ENCODE data around the gene DLG4.
"Not testable (repeated sequence)": the region's sequence is repeated elsewhere in the genome, so short reads cannot be mapped to it uniquely, and the experiment has no call there.

The DLG4 gene

DNA sequence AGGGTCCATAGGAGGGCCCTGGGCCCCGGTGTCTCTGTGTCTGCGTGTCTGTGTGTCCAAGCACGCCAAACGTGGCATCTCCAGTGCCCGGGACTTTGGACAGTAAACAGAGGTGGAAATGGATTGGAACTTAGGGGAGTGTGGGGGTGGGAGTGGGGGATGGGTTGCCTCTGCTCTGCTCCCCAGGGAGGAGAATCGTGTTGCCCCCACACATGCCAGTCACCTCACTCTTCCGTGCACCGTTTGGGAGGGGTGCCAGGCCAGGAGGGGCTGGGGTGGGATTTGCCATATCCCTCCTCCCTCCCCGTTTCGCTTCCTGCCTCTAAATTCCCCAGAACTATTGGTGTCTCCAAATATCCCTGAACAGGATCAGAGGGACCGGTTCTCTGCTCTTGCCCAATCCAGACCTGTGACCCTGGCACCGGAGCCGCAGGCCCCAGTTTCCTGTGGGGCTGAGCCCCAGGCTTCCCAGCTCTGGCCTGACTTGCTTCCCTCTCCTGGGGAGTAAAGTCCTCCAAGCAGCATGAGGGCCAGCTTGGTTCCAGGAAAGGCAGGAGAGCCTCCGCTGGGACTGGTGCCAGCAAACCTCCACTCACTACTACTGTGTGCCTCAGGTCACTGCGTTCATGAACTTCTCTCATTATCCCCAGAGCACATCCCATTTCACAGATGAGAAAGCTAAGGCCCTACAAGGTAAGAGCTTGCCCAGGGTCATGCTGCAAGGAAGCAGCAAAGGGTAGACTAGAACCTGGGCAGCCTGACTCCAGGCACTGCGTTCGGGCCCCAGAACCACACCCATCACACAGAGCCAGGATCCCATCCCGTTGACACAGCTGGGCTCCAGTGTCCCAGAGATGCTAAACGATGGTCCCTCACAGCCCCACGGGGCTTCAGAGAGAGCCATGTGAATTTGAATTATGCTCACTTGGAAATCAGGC is 40.0 kb downstream of the DLG4 start, which contains the start of gene ASGR1:
TSS of gene ASGR1 (minus strand) at position 54 of the 938 bp plus-strand sequence. CDS start 807 bp downstream, outside the sequence.
- no peak for DNase-seq

DNA sequence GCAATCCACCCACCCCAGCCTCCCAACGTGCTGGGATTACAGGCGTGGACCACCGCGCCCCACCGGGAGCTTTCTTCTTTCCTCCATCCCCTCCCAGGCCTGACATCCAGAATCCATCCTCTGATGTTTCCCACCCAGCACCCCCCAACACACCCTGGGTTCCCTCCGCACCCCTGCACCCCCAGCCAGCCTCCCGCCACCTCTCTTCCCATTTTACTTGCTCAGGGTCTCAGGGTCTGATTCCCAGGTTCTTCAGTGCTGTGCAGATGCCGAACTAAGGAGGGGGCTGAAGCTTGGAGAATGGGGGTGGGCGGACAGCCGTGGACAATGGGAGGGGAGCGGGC is 40.7 kb downstream of the DLG4 start:
- DNase-seq: no peak

DNA sequence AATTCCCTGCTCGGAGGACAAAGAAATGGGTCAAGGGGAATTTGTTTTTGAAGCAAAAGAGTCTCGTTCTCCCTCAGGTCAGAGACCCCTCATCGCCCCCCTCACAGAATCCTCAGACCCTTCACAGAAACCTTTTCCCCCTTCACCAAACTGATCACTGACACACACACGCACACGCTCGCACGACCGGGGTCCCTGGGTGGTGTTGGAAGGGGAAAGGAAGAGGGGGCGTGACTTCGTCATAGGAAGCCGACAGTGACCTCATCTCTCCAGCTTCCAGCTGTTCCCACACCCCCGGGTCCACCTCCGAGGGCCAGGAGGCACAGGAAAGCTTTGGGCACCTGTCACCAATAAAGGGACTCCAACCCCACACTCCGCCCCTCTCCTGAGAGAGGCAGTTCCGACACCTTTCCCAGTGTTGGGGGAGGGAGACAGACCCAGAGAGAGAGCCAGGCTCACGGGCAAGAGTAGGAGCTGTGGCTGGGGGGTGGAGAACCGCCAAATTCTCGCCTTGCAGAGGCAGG is 41.6 kb downstream of the DLG4 start:
- no peak for DNase-seq

DNA sequence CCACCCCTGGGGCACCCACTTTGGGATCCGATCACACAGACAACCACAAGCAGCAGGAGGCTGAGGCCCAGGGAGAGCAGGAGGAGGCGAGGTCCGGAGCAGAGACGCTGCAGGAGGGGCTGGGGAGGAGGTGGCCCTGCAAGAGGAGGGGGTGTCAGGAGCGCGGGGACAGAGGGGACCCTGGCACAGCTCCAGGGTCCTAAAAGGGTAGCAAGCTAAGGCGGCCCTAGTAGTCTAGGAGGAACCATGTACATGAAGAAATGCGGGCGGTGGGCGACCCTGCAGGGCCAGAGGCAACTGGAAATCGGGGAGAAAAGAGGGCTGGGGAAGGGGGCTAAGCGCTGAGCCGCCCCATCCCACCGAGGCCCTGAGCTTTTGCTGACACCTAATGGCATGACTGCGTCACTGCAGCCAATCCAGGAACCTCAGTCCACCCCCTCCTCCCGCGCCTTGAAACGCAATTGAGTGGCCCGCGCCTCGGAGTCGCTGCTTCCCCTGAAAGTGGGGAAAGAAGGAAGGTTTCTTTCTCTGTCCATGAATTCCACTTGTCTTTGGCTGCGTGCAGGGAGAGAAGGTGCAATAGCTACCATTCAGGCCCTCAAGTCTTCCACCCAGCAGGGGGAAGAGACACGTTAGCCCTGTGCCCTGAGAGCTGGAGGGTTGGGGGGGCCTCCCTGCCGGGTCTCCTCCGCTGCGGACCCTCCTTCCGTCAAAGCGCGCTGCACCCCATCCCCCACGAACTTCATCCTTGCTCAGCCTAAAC is 42.3 kb downstream of the DLG4 start:
- DNase-seq: no peak

DNA sequence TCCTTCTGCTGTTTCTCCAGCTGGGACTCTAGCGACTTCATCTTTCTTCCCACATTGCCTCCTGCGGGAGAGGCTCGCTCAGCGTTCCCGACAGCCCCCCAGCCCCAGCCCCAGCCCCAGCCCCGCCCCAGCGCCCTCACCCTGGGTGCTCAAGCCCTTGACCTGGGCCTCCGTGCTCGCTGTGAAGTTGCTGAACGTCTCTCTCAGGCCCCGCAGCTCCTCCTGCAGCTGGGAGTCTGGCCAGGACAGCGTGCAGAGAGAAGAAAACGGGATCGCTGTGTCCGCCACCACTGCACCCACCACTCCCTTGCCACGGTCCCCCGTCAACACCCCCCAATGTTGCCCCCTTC is 42.8 kb downstream of the DLG4 start:
- DNase-seq: no peak

DNA sequence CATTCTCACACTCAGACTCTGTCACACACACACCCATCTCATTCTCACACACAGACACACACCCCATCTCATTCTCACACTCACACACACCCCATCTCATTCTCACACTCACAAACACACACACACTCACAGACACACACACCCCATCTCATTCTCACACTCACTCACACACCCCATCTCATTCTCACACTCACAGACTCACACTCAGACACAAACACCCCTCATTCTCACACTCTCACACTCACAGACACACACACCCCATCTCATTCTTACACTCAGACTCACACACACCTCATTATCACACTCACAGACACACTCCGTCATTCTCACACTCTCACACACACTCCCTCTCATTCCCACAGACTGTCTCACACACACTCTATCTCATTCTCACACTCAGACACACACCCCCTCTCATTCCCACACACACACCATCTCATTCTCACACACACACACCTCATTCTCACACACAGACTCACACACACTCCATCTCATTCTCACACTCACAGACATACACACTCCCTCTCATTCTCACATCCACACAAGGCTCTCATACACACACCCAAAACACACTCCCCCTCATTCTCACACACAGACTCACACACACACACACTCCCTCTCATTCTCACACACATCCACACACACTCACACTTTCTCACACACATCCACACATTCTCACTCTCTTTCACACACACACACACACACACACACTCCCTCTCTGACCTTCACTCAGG is 43.4 kb downstream of the DLG4 start:
- DNase-seq: no peak

DNA sequence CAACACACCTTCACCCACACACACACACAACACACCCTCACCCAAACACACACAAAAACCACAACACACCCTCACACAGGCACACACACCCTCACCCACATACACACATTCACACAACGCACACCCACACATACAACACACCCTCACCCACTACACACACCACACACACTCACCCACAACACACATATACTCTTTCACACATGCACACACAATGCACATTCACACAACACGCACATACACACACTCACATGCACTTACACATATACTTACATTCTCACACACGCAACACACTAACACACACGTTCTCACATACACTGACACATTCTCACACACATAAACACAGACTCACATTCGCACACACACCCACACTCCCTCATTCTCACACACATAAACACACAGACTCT is 44.3 kb downstream of the DLG4 start:
- DNase-seq: no peak

DNA sequence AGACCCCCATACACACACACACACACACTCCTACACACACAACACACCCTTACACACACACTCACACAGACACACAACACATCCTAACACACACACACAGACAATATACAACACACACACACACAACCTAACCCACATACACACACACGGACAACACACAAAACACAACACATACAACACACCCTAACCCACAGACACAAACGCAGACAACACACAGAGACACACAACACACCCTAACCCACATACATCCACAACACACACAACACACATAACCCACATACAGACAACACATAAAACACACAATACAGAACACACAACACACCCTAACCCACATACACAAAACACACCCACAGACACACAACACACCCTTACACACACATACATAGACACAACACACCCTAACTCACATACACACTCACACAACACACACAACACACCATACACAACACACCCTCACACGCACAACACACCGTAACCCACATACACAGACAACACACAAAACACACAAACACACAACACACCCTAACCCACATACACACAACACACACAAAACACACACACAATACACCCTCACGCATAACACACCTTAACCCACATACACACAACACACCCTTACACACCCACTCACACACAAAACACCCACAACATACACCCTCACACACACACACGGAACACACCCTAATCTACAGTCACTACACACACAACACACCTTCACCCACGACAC is 44.9 kb downstream of the DLG4 start:
- DNase-seq: no peak

DNA sequence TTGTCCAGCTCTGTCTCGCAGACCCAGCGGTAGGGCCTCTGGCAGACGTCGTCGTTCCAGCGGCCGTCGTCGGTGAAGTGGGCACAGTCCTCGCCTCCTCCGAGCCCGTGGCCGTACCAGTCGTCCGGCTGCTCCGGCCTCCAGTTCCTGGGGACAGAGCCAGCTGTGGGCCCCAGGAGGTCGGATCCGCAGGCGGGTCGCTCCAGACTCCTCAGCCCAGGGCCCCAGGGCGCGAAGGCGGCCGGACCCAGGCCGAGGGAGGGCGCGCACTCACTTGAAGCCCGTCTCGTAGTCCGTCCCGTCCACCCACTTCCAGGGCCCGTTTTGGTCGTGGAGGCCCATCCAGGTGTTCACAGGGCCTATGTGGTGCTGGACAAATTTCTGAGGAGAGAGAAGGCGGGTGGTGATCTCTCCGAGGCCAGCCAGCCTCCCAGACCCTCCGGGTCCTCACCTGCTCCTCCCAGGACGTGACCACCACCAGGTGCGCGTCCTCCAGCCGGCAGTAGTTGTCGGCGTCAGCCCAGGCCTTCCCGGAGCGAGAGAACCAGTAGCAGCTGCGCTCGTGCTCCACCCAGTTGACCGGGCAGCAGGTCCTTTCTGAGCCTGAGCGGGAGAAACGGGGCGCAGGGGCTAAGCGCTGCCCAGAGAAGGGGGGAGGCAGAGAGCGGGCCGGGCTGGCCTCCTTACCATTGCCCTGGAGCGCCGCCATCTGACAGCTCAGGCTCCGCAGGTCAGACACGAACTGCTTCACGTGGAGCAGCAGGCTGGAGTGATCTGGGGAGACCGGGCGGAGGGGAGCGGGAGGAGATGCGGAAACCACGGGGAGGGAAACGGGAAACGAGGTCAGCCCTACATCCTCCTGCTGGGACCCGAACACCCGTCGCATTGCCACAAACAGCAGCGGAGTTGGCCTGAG is 45.7 kb downstream of the DLG4 start:
- DNase-seq: no peak

DNA sequence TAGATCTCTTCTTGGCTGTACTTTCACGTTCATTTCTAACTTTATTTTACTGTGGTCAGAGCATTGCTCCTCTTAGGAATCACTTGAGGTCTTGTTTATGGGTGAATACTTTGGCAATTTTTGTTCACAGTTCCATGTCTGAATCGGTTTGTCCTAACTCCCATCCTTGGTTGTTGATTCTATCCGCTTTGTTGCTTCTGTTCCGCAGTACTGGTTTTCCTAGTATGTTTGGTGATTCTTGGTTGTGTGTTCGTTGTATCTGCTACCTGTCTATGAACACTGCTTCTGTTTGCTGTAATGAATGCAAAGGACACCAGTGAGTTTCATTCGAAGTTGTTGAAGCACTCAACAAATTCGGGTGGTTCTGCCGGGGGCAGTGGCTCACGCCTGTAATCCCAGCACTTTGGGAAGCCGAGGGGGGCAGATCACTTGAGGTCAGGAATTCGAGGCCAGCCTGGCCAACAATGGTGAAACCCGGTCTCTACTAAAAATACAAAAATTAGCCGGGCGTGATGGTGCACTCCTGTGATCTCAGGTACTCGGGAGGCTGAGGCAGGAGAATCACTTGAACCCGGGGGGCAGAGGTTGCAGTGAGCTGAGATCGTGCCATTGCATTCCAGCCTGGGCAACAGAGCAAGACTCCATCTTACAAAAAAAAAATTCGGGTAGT is 47.0 kb downstream of the DLG4 start:
- DNase-seq: not testable (repeated sequence)

DNA sequence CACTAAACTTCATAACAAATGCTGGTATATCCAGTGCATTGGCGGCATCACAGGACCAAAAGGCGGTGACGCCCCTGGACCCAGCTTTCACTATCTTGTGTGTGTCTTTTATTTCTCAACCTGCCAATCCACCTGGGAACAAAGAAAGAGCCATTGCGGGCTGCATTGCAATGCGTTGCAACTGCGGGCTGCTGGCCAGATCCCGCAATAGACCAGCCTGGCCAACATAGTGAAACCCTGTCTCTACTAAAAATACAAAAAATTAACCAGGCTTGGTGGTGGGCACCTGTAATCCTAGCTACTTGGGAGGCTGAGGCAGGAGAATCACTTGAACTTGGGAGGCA is 50.1 kb downstream of the DLG4 start:
- DNase-seq: not testable (repeated sequence)

DNA sequence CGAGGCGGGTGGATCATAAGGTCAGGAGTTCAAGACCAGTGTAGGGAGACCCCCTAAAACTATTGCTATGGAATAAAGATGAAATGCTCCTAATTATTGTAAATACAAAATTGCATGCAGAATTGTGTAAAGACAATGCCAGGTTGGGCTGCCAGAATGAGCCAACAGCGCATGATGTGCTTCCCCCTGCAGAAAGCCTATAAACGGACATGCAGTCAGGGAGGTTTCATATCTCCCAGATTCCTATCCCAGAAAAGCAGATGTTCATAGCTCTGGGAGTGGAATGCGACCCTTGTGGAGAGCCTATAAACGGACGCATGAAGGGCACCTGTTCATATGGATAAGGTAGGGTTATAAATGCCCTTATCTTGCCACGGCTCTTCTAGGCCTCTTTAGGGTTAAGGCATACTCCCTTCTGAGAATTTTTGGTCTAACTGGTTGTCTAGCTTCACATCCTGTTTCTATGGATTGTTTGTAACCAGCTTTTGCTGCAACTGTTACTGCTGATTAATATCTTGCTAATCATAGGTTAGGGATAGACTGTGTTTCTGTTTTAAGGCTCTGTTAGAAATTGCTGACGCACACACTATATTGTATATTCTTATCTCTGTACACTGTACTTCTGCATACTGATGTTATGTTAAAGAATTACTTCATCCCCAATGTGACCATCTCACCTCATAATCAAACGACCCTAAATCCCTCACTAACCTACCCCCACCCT is 50.6 kb downstream of the DLG4 start:
- not testable (repeated sequence) for DNase-seq

DNA sequence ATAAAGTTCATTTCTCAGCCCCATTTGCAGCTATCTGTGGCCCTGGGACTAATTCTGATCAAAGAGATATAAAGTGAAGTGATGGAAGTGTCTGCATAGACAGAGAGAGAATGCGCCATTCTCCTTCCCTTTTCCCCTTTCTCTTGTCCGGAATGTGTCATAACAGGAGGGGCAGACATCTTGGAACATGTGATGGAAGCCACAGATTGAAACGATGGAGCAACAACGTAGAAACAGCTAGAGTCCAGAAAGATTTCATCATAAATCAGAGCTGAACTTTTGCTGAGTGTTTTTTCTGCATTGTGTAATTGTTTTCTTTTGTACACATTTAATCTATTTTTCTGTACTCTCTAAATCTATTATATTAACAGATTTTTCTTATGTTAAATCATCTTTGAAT is 51.8 kb downstream of the DLG4 start:
- DNase-seq: no peak

DNA sequence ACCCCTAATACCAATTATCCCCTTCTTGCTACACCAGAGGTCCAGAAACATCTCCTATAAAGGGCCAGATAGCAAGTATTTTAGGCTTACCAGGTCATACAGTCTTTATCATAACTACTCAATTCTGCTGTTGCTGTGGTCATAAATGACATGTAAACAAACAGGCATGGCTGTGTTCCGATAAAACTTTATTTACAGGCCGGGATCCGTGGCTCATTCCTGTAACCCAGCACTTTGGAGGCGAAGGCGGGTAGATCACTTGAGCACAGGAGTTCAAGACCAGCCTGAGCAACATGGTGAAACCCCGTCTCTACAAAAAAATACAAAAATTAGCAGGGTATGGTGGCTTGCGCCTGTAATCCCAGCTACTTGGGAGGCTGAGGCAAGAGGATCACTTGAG is 52.8 kb downstream of the DLG4 start:
- DNase-seq: no peak

DNA sequence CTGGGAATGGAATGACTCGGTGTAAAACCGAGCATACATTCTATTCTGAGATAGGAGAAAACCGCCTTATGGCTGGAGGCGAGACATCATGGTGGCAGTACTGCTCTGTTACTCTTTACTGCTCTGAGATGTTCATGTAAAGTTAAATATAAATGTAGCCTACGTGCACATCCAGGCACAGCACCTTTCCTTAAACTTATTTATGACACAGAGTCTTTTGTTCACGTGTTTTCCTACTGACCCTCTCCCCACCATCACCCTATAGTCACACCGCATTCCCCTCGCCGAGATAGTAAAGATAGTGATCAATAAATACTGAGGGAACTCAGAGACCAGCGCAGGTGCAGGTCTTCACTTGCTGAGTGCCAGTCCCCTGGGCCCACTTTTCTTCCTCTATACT is 60.1 kb downstream of the DLG4 start:
- not testable (repeated sequence) for DNase-seq

DNA sequence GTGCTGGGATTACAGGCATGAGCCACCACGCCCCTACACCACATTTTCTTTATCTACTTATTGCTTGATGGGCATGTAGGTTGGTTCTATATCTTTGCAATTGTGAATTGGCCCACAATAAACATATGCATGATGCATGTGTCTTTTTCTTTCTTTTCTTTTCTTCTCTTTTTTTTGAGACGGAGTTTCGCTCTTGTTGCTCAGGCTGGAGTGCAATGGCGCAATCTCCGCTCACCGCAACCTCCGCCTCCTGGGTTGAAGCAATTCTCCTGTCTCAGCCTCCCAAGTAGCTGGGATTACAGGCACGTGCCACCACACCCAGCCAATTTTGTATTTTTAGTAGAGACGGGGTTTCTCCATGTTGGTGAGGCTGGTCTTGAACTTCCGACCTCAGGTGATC is 61.2 kb downstream of the DLG4 start:
- not testable (repeated sequence) for DNase-seq

DNA sequence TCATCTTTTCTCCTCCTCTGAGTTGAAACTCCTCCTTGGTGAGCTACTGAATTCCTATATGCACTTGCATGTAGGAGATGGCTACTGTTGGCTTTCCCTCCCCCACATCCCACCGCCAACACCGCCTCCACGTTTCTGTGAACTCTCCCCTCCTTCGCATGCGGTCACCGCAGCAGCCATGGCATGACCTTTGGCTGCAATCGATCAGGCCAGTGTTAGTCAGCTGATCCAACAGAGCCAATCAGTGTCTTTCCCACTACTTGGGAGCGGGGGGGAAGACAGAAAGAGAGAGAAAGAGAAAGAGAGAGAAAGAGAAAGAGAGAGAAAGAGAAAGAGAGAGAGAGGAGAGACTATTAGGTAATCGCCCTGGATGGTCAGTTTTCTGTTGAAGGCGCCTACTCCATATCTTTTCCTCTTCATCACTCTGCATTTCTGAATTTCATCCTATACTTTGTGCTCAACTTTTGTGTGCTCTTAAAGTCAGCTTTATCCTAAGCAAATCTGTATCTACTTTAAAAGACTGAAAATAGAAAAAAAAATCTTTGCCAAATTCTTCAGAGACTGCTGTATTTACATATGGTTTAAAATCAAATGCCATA is 63.2 kb downstream of the DLG4 start:
- no peak for DNase-seq

DNA sequence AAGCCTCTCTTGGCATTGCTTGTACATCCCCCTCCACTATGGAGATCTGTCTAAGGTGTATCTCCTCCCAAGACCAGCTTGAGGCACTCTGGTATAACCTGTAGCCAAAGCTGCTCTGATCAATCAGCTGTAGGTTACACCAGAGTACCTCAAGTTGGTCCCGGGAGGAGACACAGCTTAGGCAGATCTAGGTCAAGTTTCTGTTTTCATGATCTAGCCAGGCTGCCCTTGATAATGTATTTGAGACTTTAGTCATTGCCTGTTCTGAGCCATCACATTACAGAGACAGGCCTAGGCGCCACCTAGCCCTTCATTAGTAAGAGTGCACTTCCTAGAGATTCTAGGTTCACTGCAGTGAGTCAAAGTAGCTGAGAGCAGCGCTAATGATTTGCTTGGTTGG is 71.9 kb downstream of the DLG4 start:
- DNase-seq: no peak

DNA sequence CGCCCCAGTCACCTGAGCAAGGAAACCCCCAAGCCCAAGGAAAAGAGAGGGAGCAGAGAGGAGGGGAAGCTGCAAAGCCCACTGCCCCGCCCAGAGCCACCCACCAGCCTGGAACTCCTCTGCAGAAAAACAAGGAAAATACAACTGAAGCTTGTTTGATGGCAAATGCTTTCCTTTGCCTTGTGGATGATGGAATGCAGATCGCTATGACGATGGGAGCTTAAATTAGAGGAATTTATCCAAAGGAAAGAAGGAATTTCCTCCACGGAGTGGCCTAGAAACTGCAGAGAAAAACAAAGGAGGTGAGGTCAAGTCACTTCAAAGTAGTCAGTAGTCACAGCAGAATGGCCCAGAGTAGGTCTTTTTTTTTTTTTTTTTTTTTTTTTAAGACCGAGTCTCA is 73.5 kb downstream of the DLG4 start:
- no peak for DNase-seq

DNA sequence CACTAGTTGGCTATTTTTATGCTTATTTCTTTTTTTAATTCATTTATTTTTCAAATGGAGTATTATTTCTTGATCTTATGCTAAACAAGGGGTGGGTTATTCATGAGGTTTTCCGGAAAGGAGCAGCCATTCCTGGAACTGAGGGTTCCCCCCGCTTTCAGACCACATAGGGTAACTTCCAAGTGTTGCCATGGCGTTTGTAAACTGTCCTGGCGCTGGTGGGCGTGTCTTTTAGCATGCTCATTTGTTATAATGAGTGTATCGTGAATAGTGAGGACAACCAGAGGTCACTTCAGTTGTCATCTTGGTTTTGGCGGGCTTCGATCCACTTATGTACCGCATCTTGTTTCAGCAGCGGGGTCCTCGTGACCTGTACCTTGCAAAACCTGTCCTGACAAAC is 75.4 kb downstream of the DLG4 start:
- no peak for DNase-seq
